ENCODE data around the gene ZFHX3.

The ZFHX3 gene

DNA sequence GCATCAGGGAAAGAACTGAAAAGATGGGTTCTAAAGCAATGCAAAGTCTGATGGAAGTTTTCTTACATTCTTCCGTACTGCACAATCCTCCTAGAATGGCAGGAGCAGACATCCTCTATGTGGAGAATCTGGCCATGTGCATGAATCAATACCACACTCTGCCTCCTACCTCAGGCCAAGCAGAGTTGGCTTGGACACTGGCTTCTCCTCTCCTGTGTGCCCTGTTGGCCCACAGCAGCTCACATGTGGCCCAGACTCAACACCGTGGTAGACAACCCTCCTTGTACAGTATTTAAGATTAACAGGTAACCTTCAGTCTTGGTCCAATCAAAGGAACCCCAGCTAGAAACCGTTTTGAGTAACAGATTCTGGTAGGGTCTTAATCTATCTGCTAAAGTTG lies 101.9 kb downstream of the ZFHX3 start:
- no peak for DNase-seq

- no peak for DNase-seq
Measured at GRCh38 chr16:72945611-72946010, 102.3 kb downstream of the ZFHX3 start.

GRCh38 chr16:72944757-72945485 lies 103.0 kb downstream of the ZFHX3 start:
- DNase-seq, result no peak

DNA sequence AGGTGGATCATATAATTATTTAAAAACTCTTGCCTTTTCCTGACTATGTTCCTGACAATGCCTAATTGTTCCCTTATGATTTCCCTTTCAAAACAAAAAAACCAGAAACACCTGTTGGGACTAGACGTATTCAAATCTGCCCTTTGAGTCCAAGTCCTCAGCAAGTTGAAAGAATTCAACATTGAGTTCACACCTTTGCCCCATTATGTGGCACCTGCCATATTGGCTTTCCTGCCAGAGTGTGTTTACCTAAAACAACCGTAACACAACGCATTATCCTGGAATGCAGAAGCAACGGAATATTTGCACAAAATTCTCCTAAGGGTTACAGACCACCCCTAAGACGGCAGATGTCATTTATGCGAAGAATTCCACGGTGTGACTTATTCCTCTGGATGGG lies 105.9 kb downstream of the ZFHX3 start:
- DNase-seq, result no peak

- DNase-seq, result no peak
Measured at GRCh38 chr16:72940886-72941285, 107.0 kb downstream of the ZFHX3 start.

- no peak for DNase-seq
Measured at GRCh38 chr16:72939247-72939646, 108.7 kb downstream of the ZFHX3 start.

DNA sequence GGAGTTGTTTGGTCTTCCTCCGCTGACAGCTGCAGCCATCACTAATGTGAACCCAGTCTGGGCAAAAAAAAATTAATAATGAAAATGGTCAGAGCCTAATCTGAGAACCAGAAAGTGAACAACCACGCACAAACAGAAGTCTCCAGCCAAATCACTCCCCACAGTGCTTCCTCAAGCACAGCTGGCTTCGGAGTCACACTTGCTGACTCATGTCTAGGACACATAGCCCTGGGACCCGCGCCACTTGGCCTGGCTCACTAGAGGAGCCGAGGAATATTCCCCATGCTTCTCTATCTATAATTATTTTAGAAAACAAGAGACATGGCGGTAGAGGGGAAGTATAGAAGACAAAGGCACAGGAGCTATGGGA lies 109.1 kb downstream of the ZFHX3 start:
- no peak for DNase-seq

DNA sequence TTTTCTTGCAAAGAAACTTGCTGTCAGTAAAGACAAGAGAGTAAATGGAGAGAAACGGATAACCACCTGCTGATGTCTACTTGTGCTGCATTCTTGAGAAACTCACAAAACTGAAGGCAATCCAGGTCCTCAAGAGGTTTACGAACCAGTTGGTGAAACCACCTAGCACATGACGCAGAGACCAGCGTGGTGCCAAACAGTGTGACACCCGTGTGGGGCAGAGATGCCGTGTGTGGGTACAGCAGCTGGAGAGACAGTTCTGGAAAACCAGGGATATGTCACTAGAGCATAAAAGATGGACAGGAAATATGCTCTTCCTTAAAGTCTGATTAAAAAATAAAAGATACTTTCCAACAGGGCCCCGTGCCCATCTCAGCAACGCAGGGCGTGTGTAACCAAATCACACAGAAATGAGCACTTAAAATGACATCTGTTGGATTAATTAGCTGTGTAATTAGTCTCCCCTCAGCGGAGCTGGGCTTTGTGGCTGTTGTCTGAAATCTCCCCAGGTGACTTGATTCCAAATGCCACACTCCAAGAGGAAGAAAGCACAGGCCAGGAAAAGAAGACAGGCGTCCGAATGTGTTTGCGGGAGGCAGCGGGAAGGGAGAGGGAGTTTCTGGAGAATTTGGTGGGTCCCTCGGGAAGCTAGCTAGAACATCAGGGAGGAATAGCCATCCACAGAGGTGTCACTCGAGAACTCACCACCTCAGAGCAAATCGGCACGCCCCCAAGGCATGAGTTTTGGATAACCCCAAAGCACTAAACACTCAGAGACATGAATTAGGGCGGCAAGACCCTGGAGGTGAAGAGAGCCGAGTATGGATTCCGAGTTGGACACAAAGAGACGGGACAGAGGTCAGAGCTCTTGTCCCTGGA lies 109.8 kb downstream of the ZFHX3 start:
- no peak for DNase-seq

GRCh38 chr16:72937360-72937759 lies 110.6 kb downstream of the ZFHX3 start:
- DNase-seq, result no peak

DNA sequence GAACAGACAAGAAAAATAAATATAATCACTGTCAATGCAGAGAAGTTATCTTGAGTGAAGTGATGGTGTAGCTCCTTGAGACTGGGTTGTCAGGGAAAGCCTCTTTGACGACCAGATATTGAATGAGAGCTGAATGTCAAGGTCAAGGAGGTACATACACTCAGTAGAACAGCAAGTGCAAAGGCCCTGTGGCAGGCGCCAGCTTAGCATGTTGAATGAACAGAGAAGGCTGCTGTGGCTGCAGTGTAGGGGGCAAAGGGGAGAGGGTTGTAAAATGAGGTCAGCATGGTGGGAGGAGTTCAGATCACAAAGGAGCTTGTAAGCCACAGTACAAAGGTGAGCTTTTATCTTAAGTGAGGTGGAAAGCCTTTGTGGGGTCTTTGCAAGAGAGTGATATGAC lies 111.5 kb downstream of the ZFHX3 start:
- no peak for DNase-seq

DNA sequence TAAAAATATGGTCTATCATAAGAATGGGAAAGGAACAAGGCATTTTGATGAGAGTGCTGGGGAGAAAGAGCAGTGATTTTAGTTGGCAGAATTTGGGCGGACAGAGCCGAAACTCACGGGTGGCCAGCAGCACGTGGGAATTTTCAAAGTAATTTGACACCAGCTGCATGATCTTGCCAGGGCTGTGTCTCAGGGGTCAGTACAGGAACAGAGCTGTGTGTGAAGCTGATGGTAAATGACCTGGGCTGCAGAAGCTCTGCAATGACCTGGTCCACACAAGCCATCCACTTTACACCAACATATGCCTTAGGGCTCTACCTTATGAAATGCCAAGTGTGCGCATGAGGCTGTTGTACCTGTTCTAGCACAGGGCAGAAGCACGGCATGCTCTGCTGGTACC lies 112.0 kb downstream of the ZFHX3 start:
- DNase-seq, result no peak

- no peak for DNase-seq
Measured at GRCh38 chr16:72934636-72935403, 113.1 kb downstream of the ZFHX3 start.

DNA sequence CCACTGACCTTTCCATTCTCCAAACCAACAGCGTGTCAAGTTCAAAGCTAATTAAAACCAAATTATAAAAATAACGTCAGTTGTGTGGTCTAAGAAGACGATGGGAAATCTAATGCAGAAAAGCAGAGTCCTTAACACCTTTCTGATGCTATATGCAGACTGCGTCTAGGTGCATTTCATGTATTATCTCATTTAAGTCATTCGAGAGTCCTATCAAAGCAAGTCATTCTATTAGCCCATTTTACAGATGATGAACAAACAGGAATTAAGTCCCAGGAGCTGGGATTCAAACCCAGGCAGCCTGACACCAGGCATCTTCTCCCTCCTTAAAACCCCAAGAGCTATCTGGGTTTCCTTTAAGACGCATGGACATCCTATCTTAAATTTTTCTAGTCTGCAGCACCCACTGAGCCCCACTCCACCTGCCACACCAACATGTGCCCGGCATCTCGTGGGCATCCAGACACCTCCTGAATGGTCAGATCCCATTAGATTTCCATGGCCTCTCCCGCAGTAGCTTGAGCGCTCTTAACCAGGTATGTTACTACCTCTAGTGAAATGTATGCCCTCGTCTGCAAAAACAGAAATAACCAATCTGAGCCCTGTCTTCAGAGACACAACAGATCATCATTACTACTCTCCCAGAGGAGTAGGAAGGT lies 115.1 kb downstream of the ZFHX3 start:
- DNase-seq, result no peak

DNA sequence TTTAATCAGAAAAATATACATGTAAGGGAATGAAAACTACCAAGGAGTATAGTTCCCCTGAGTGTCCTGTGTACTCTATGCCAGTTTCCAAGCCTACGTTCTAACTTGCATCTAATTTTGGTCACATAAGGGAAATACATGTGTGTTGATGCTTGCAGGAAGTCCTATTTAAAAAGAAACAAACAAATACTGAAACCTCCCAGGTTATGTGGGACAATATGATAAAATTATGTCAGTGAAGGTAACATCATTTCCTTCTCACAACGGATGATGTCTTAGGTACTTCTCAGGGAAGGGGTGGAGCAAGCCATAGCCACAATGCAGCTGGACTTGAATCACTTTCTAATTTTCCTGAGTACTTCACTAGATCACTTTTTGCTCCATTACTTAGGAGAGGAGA lies 115.9 kb downstream of the ZFHX3 start:
- DNase-seq, result no peak

DNA sequence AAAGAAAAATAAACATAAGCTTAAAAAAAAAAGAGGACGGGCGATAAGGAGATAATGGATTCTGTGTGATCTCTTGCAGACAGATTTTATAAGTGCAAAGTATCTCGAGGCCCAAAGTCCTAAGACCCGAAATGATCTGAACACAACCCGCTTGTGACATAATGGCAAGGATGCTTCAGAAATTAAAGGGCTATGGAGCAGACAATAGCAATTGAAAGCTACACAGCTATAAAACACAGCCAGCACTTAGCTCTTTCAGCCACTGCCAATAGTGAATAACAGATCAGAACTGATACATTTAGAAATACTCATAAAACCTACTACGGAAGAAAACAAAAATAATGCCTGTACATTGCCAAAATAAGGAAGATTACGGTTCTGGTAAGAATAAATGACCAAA lies 117.5 kb downstream of the ZFHX3 start:
- DNase-seq, result no peak

GRCh38 chr16:72928090-72928981 lies 119.6 kb downstream of the ZFHX3 start:
- no peak for DNase-seq

GRCh38 chr16:72927199-72928089 lies 120.5 kb downstream of the ZFHX3 start:
- no peak for DNase-seq

DNA sequence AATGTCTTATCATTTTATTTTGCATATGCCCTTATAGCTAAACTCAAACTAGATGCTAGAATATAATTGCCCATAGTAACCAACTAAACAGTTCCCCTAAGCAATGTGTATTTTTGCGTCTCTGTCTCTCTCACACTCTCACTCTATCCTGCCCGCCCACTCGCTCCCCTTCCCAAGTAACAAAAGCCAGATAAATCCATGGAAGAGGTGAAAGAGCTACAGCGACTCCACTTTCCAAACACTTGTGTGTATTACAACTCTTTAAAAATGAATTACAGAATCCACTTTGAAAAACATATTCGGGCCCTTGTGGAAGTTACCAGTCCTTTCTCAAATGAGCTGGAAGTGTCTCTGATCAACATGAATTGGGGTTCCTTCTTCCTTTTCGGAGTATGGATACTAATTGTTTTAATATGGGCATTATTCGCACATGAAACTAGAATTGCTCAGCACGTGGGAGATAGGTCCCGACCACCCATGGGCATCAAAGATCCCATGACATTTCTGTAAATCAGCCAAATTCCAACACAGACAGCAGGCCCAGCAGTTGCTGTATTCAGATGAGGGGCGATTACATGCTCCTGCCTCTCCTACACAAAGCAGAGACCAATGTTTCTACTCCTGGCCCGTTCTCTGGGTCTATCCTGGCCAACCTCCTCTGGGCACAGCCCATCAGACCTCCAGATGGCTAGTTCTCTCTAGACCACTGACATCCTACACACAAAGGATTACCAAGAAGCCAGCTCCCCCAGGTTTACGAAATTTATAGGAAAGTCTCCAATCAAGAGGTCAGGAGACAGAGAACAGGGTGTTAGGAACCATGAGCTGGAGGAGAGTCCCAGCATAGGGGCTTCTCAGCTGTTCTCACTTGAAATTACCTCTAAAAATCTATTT lies 121.5 kb downstream of the ZFHX3 start:
- DNase-seq, result no peak

DNA sequence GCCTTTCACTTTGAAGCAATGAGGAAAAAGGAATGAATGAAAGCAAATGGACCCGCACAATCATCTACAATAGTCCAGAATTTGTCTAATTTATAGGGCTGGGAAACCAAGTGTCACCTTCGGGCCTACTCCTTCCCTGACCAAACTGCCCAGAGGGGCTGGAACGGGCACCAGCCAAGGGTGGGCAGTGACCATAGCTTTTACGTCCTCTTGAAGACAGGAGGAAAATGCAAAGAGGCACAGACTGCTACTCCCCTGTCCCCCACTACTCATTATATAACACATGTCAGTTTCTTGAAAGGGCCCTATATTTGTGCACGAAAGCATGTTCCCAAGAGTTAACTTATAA lies 122.3 kb downstream of the ZFHX3 start:
- no peak for DNase-seq

Data from activated effector memory CD4-positive, alpha-beta T cell treated with Interleukin-2 at 50 U/mL for 16 hours (primary cell).